Dermis microvascular lymphatic vessel endothelial cell (primary cell): ENCODE results near the gene SNAI3. TPM values are rescaled to one million over a fixed set of nuclear protein-coding genes. Genes with fewer than 3 reads are reported as not detected.

Experiments used
- DNase-seq, 2 donors: peaks; one replicate each; pipeline versions ENCODE4 v3.0.0 to v3.0.0-alpha.2; 2010; ENCODE audit warnings: low read depth in 2 of 2
- total RNA-seq: library from RNA; depleted of rRNA; stranded (reverse); fragments of >200 nt; gene quantifications from 2 replicates; pipeline ENCODE4 v1.2.1, GENCODE V29; 2014

SNAI3 gene
- total RNA-seq, 1 donor from 2014 or later, result 0.13 TPM

DNA sequence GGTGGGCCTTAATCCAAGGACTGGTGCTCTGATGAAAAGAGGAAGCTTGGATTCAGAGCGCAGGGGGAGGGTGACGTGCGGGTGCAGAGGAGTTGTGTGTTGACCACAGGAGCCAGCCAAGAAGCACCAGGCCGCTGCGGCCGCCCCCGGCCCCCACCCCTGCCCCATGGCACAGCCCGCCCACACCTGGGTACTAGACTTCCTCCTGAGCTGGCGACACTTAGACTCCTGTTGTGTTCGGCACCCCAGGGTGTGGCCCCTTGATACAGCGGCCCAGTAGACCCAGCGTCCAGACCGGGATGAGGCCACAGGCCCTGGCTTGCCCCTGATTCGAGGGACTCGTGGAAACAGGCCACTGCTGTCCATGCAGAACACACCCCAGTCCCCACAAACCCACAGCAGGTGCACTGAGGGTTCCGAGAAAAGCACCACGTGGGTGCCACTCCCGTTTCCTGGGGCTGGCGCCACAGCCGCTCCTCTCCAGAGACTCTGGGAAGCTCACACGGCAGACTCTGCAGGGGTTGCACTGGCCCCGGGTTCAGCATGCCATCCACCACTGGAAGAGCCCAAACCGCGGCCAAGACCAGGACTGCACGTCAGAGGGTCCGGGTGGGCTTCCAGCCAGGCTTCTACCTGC, 5.7 kb upstream of the SNAI3 start:
- DNase-seq, result no peak

DNA sequence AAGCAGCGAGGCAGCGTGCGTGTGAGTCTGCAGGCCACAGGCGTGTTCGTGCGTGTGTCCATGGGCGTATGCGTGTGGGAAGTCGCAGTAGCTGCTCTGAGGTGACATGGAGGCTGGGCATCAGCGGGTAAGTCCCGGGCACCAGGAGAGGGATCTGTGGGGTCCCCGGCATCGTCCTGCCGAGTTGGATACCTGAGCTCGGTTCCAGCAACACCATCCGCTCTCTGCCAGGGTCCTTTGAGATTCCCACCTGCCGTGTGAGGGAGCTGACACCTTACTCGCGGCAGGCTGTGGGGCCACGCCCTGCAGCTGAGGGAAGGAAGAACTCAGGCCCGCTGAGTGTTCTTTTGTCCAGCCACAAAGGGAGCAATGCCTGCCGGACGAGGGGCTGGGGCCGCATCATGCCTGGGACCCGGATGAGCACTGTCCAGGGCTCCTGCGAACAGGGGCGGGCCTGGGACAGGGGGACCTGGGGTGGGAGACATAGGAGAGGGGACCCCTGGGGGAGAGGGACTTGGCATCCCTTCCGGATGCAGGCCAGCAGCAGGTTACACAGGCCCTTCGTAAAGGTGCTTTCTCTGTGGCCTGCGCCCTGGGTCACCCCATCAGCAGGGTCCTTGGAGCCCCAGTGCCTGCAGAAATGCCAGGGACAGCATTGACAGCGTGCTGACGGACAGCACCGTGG, 5.0 kb upstream of the SNAI3 start:
- no peak for DNase-seq

DNA sequence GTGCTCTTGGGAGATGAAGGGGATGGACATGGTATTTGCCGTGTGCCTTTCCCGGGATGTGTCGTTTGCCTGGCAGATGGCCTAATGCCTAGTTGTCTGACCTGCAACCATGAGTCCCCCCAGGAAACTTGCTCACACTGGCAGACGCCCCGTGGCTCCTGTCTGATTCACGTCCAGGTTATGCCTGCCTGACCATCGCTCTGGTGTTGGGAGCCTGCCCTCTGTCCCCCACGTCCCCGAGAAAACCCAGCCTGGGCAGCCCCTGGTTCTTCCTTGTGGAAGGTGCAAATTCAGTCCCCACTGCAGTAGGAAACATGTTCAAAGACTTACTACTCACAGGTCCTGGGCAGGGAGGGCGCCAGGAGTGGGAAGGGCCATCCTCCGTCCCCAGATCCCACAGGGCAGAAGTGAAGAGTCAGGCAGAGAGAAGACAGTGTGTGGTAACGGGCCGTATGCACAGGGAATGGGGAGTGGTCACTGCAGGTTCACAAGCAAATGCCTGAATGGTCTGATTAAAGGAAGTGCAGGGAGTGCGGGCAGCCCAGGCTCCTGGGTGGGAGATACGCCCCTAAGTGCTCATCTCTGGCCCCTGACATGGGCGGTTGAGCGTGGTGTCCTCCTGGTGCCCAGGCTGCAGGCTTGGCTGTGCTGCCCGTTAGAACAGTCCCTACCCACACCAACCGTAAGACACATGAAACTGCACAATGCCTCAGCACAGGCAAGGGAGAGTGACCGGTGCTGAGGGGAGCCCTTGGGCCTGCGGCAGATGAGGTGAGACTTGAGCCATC, 4.2 kb upstream of the SNAI3 start:
- no peak for DNase-seq

DNA sequence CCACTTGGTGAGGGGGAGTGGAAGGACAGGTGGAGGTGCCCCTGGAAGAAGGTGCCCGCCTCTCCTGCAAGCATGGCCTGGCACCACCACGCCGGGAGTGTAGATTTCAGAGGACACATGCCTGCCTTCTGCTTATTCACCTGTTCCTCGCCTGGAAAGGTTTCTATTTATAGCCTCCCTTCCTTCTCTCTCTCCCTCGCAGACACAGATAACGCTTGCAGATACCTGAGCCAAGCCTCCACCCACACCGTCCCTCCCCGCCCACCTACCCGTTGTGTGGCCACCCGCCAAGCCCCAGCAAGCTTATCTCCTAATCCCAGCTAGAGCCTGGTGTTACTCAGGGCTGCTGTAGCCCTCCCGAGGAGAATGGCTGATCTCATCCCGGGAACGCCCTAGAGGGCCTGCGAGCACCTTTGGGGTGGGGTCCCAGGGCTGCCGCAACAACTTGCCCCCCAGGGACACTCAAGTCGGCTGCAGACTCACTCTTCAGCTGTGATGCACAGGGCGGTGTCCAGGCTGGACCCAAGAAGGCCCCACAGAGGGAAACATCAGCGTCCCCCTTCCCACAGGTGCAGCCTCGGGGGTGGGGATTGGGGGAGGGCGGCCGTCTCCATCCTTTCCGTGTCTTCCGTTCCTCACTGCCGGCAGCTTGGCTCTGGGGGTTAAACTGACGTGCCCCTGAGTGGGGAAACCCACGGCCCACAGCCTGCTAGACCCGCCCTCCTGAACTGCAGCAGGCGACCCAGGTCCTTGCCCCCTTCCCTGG, 1.9 kb upstream of the SNAI3 start:
- DNase-seq, result no peak

DNA sequence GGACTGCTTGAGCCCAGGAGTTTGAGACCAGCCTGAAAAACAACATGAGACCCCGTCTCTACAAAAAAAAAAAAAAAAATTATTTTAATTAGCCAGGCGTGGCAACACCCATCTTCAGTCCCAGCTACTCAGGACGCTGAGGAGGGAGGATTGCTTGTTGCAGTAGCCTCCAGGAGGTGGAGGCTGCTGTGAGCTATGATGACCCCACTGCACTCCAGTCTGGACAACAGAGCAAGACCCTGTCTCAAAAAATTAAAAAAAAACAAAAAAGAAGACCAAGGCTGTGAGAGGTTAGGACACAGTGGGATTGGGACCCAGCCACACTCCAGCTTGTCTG, 1.3 kb upstream of the SNAI3 start:
- DNase-seq, result no peak

DNA sequence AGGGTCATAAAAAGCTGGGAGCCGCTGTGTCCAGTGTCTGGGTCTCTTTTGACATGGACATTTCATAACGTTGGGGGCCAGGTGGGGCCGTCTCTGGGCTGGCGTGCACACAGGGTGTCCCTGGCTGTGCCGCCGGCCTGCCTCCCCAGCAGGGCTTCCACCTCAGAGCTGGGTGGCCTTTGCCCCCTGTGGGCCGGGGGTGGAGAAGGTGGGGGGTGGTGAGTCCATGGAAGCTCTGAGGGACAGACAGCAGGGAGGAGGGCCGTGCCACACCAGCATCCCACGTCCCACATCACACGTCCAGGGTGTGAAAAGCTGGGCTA, 908 bp upstream of the SNAI3 start:
- DNase-seq, result no peak

DNA sequence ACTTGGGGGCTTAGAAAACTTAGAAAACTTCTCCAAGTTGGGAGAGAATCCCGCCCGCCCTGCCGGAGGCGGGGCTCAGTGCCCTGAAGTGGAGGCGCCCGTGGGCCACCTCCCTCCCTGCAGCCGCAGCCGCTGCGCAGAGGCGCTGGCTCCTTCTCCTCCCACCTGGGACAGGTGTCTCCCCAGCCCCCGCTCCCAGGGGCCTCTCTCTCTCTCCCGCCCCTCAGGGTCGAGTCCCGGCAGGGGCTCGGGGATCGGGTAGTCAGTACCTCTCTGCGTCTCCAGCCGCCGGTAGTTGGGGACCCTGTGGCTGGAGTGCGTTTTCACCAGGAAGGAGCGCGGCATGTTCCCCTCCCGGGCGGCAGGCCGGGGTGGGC, 257 bp downstream of the SNAI3 start:
- no peak for DNase-seq

DNA sequence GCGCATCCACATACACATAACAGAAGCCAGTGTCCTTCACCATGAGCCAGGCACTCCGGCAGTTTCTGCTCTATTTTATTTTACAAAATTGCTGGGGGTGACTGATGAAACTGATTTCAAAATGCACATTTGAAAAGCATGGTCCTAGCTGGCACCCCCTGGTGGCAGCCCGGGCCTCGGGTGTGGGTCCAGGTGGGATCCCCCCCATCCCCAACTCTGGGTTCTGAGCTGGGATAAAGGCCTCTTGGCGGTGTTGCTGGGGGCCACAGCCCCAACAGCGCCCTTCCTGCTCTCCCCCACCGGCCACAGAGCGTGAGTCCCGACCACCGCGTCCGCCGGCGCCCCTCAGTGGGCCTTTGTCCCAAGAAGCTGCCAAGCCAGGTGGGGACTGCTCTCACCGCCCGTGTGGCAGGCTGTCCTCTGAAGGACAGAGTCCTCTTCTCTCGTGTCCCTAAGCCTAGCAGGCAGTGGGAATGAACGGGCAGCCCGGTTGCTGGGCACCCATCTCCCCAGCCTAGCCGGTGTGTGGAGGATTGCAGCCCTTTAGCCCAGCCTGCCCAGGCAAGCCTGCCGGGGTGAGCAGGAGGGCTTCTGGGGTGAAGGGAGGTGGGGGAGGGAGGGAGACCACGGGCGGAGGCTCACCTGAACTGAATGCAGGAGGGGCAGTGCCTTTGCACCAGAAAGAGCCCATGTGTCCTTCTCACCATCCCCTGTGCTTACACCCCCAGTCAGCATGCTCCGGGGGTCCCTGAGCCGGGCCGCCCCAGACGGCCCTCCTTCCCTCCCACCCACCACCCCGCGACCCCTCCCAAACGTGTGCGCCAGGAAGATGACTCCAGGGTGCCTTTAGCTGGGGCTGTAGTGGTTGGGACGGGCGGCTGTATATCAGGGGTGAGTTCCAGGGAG, 898 bp downstream of the SNAI3 start:
- DNase-seq, result peak in 1 of 2 donors; percentile 34

DNA sequence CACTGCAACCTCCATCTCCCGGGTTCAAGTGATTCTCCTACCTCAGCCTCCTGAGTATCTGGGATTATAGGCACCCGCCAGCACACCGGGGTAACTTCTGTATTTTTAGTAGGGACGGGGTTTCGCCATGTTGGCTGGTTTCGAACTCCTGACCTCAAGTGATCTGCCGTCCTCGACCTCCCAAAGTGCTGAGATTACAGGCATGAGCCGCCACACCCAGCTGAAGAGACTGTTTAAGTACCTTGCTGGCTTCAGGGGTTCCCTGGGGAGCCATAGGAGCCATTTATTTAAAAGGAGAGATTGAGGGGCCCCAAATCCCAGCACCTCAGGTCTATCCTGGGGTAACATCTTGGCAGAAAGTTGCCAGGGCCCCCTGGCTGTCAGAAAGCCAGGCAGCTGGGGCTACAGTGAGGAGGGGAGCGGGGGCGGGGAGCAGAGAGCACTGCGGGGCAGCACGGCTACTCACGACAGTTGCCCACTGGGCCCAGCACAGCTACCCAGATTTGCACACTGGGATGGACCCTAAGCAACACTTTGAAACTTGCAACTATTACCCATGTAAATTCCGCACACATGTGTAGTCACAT, 1.6 kb downstream of the SNAI3 start:
- no peak for DNase-seq

DNA sequence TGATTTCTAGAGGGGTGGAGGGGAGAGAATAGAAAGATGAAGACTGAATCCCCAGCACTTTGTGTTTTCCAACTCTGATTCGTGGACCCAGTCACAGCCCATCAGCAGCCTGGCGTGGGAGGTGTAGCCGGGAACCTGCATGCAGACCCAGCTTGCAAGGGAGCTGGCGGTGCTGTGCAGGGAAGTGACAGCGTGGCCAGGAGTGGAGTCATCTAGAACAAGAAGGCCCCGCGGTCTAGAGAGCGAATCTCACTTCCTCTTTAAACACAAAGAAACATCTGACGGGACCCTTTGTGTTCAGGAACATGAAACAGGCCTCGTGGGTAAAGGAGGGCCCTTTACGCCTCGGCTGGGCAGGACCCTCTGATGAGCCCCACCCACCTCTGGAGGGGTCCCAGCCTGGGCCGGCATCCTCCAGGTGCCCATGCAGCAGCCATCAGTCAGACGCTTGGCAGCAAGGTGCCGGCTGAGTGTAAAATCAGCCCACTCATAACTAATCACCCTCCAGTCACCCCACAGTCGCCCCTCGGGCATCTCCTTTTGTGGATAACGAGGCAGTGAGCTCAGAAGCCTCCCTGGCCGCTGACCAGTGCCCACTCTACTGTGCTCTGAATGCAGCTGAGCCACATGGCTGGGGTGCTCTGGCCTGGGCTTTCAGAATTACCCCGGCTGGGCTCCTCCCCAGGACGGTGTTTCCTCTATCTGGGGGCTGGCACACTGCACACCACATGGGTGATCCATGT, 4.4 kb downstream of the SNAI3 start:
- no peak for DNase-seq

DNA sequence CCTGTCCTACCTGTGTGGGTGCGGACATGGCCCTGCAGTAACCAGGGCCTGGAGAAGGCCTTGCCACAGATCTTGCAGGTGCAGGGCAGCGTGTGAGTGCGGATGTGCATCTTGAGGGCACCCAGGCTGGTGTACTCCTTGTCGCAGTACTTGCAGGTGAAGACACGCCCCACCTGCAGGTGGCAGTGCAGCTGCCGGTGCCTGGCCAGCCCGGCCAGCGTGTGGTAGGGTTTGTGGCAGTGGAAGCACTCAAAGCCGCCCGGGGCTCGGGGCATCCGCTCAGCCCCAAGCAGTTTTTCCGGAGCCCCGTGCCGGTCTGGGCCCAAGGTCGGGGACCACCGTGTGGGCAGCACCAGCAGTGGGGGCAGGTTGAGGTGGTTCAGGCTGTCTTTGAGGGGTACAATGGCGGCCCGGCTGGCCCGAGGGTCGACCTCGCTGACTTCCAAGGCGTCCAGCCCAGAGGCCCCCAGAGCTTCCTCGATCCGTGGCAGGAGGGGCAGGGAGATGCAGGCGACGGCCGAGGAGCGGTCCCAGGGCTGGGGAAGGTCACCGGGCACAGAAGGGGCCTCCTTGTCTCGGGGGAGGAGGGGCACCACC, 5.1 kb downstream of the SNAI3 start:
- DNase-seq, result peak in 1 of 2 donors; percentile 36

DNA sequence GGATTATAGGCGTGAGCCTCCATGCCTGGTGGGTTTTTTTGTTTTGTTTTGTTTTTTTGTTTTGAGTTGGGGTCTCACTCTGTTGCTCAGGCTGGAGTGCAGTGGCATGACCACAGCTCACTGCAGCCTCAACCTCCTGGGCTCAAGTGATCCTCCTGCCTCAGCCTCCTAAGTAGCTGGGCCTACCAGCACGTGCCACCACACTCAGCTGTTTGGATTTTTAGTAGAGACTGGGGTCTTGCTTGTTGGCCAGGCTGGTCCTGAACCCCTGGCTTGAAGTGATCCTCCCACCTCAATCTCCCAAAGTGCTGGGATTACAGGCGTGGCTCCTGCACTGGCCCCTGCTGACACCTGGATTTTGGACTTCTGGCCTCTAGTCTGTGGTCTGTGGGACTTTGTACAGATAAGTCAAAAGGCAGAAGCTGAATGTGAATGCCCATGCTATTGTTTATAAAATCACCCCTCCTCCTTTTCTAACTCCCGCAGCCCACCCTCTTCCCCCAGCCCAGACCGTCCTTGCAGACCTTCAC, 5.7 kb downstream of the SNAI3 start:
- no peak for DNase-seq

DNA sequence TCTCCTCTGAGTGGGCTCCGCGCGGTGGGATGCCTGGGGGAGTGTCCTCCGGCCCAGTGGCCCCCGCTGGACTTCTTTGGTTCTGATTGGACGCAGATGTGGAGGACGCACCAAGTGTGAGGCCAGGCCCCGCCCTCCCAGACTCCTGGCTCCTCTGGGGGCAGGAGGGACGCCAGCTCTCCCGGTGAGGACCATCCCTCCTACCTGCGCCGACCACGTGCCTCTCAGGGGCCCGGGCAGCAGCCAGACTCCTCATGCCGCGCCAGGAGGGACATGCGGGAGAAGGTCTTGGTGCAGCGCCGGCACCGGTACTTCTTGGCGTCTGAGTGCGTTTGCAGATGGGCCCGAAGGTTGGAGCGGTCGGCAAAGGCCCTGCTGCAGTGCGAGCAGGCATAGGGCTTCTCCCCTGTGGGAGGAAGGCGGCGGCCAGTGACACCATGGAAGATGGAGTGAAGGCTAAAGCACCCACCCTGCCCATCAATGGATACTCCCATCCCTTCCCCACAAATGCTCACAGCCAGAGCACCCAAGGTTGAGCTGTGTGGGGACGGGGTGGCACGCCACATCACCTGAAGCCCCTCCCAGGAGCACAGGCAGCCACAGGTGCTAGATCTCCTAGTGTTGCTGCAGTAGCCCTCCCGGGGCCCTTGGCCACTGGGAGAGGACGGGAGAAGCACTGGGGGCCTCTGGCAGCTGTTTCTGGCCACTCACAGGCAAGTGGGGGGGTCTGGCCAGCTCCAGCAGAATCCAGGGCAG, 7.9 kb downstream of the SNAI3 start:
- no peak for DNase-seq

DNA sequence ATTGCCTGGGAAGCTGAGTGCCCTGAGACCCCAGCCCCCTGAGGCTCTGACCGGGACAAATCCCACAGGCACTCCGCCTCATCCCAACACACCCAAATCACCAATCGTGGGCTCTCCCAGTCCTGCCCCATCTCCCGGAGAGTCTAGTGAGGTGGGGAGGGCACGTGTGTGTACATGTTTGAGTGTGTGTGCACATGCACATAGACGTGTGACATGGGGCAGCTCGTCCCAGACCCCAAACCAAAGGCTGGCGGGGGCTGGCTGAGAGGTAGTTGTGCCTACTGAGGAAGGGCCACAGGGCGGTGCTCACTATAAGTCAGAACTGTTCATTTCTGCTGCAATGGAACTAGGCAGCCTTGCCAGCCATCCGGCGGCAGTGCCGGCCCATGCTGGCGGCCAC, 8.6 kb downstream of the SNAI3 start:
- DNase-seq, result no peak

DNA sequence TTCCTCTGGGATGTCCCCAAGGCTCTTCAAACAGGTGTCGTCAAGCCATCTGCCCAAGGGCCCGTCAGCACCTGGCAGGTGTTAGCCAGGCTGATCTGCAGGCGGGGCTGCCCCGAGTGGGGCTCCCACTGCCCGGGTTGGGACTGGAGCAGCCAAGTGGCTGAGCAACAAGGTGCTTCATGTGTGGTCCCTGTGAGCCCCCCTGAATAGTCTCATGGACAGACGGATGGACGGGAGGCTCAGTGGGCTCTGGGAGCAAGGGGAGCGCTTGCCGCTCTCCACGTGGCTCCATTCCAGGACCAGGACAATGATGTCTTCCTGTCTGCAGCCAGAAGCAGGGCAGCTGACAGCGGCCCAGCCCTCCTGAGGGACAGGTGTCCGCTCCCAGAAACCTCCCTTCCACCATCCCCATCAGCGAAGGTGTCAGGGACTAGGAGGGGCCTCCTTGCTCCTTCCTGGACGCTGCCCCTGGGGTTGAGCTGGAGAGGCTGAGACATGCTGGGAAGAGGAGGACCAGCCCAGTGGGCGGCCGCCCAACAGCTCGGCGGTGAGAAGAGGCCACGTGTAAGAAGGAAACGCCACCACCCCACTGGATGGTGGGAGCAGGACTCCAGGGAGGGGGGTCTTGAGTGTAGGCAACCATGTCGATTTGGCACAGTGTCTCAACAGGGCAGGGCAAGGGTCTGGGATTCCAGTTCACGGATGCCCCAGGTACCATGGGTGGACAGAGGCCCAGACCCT, 9.6 kb downstream of the SNAI3 start:
- DNase-seq, result no peak

DNA sequence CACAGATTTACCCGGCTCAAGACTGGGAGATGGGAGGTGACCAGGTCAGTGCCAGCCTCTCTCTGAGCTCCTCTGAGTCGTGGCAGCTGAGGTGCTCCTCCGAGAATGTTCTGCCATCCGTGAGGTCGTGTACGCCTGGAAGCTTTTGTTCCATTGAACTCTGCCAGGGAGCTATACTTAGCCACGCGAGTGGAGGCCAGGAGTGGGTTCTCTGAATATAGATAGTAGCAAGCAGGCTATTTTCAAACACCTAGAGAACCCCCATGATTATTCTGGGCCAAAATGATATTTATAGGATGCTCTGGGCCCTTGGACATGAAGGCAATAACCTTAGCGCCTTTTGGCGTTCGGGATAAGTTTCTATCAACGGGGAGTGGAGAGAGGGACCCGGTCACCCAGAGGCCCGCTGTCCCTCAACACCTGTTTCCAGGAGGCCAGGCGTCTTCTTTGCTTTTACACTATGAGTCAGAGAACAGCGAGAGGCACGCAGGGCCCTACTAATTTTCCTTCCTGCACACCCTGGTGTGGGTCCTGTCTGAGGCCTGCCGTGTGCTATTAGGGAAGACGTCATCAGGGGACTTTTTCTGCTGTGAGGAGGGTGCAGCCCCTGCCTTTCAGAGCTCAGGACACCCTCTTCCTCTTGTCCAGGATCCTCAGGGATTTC, 12.5 kb downstream of the SNAI3 start:
- DNase-seq, result no peak

DNA sequence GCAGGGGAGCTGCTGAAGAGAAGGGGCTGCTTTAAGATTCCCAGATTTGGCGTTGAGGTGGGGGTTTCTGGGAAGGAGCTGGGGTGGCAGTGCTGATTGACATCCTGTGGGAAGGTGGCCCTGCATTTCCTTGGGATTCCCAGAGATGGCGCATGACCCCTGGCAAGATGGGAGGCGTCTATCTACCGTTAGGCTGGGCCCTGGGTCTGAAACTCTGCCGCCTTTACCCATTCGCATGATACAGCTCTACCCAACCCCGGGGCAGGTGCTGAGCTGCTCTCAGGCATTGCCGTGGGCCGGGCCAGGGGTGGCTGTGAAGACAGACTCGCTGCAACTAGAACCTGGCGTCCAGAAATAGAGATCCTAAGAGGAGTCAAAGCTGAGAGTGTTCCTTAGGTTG, 13.5 kb downstream of the SNAI3 start:
- no peak for DNase-seq

DNA sequence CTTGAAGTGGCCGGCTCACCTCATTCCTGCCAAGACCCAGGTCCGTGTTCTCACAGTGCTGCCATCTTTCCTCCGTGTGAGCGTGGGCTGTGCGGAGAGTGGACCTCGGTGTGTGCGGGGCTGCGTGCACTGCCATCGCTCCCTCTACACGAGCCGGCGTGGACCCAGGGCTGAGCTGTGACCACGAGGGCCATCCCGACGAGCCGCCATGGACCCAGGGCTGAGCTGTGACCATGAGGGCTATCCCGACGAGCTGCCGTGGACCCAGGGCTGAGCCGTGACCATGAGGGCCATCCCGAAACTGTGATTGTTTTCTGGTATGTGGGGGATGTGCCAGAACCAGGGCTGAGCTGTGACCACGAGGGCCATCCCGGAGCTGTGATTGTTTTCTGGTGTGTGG, 14.5 kb downstream of the SNAI3 start:
- DNase-seq, result no peak
